Stomach (tissue), 9 donors: ENCODE results near the gene CFAP61. TPM values are rescaled to one million over a fixed set of nuclear protein-coding genes. Genes with fewer than 3 reads are reported as not detected.

ENCODE experiments used
- DNase-seq, 2 donors: peaks; one replicate each; pipeline versions ENCODE4 v3.0.0 to v3.0.0-alpha.2; 2013 to 2019
- H3K27ac ChIP-seq, 5 donors: fragments of 200-600 bp in 4 of 5; sonication (generic) in 4 of 5; one replicate each; pipeline ENCODE4 v1.5.1; 2013 to 2019; ENCODE audit warnings: mild to moderate bottlenecking in 1 of 5, moderate library complexity in 1 of 5
- H3K27me3 ChIP-seq, 3 donors: fragments of 200-600 bp; sonication (generic); one replicate each; pipeline ENCODE4 v1.5.1; 2017 to 2019; ENCODE audit warnings: mixed run types in 1 of 3
- H3K36me3 ChIP-seq, 4 donors: fragments of 200-600 bp; sonication (generic); 1 replicate in 3 of 4; 2 replicates in 1 of 4; pipeline ENCODE4 v1.5.1; 2016 to 2019
- H3K4me1 ChIP-seq, 4 donors: fragments of 200-600 bp; sonication (generic); one replicate each; pipeline ENCODE4 v1.5.1; 2016 to 2019
- H3K4me3 ChIP-seq, 4 donors: fragments of 200-600 bp; sonication (generic) in 3 of 4; one replicate each; pipeline ENCODE4 v1.5.1; 2016 to 2019; ENCODE audit warnings: mild to moderate bottlenecking in 1 of 4
- H3K9me3 ChIP-seq, 4 donors: fragments of 200-600 bp; sonication (generic); one replicate each; pipeline ENCODE4 v1.5.1; 2016 to 2019
- EP300 ChIP-seq: sonication (generic); formaldehyde crosslinking; IDR thresholded peaks from one replicate; pipeline ENCODE4 v1.6.1; 2017; ENCODE audit warnings: antibody characterized with exemption
- POLR2A ChIP-seq, 4 donors: fragments of 450-650 bp; IDR thresholded peaks; one replicate each; pipeline ENCODE4 v1.6.1; 2016; ENCODE audit warnings: antibody characterized with exemption in 4 of 4, control low read depth in 2 of 4, mild to moderate bottlenecking in 1 of 4, moderate library complexity in 1 of 4
- POLR2AphosphoS5 ChIP-seq, 3 donors: sonication (generic); formaldehyde crosslinking; IDR thresholded peaks; one replicate each; pipeline ENCODE4 v1.6.1; 2016; ENCODE audit warnings: antibody characterized with exemption in 3 of 3
- WGBS, 5 donors: extraction: QIAGEN DNeasy Blood & Tissue Kit in 3 of 5; methylation state at CpG; one replicate each; pipeline versions ENCODE4 v1.1.5 to v1.1.7; 2013 to 2018; 5-methylcytosine and 5-hydroxymethylcytosine counted together
- intact Hi-C: fragments of 100-400 bp; cut with DNase I; formaldehyde crosslinking; loops from one replicate; pipeline ENCODE4 v1.15.1; 2023; ENCODE audit warnings: low total_unique reads
- polyA plus RNA-seq, 3 donors: library from polyadenylated mRNA; stranded (reverse); fragments of 200-250 nt; gene quantifications; one replicate each; pipeline ENCODE4 v1.2.3, GENCODE V29; 2013
- total RNA-seq, 5 donors: library from RNA; depleted of rRNA; stranded (reverse); fragments of >200 nt; gene quantifications; one replicate each; pipeline versions ENCODE4 v1.1.0 to v1.2.3, GENCODE V29; 2014 to 2016
- TF ChIP-seq, protein P1 (sequence below), 7 experiments: fragments of 450-650 bp in 4 of 7; fragments of 200-600 bp in 3 of 7; sonication (generic) in 3 of 7; IDR thresholded peaks; one replicate each; pipeline ENCODE4 v1.5.1; 2016 to 2019; ENCODE audit warnings: antibody characterized with exemption in 7 of 7, control low read depth in 2 of 7, mild to moderate bottlenecking in 1 of 7
- donor health status: healthy with polysubstance abuse.
- donor health status: Bipolar disorder and iron deficiency.
- donor health status: healthy.

The CFAP61 gene
- total and polyA plus RNA-seq, 8 donors, result not detected

DNA sequence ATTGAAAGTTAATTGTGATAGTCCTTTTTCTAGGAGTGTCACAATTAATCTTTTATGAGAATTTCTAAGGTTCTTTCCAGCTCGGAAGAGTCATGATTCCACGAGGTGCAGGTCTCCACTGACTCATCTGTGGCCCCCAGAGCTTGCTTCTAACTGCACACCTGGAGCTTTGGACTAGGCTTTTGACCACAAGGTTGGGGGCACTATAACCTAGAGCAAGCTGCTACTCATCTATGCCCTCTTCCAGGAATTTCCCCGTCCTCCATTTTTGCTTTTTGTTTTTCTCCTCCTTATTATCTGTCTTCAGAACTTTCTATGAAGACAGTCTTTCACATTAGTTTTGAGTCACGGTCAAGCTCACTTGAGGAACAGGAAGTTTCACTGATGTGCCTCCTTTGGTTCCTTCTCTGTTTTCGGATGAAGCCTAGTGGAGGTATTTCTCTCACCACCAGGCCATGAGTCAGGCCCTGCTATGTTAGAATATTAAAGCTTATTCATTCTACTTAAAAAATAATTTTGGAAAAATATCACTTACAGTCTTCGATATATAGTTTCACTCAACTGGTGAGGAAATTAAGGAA lies 196.4 kb downstream of the CFAP61 start:
- no peak overlapping the region for H3K4me3 ChIP-seq
- intact Hi-C loops, result no loop called here
- no peak for TF ChIP-seq POLR2A (IDR thresholded peaks at IDR 0.05)
- no peak for TF ChIP-seq EP300
- no peak for TF ChIP-seq POLR2AphosphoS5 (IDR thresholded peaks at IDR 0.05)
- TF ChIP-seq, protein P1, sequence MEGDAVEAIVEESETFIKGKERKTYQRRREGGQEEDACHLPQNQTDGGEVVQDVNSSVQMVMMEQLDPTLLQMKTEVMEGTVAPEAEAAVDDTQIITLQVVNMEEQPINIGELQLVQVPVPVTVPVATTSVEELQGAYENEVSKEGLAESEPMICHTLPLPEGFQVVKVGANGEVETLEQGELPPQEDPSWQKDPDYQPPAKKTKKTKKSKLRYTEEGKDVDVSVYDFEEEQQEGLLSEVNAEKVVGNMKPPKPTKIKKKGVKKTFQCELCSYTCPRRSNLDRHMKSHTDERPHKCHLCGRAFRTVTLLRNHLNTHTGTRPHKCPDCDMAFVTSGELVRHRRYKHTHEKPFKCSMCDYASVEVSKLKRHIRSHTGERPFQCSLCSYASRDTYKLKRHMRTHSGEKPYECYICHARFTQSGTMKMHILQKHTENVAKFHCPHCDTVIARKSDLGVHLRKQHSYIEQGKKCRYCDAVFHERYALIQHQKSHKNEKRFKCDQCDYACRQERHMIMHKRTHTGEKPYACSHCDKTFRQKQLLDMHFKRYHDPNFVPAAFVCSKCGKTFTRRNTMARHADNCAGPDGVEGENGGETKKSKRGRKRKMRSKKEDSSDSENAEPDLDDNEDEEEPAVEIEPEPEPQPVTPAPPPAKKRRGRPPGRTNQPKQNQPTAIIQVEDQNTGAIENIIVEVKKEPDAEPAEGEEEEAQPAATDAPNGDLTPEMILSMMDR (IDR thresholded peaks at IDR 0.05), result no peak
- no peaks in the 10 kb centered on the region for H3K36me3 ChIP-seq
- WGBS, 5 donors, result 78 to 85% (median 80%) methylated on average over 6 of the region's 6 CpGs
- no peak for DNase-seq
- H3K27me3 ChIP-seq, result peaks cover 0 to 3% (median 0%) of the 10 kb centered on the region in 3 donors
- no peaks in the 10 kb centered on the region for H3K4me1 ChIP-seq
- no peak overlapping the region for H3K27ac ChIP-seq
- no peaks in the 10 kb centered on the region for H3K9me3 ChIP-seq

DNA sequence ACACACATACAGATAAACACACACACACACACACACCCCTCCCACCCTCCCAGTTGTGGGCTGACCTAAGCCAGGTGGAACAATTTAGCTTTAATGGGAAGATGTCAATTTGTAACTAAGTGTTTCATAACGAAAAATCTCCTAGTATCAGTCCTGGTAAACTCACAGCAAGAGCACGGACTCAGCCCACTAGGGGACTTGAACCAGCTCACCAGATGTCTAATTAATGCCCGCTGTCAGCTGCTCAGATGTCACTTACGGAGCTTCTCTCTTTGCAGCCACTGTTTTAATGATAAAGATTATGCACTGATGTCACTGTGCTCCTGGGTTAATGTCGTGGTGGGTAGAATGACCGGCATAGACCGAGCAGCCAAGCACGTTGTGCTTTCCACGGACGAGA lies 199.0 kb downstream of the CFAP61 start:
- H3K4me3 ChIP-seq, result no peak overlapping the region
- intact Hi-C loops, result no loop called here
- no peaks in the 10 kb centered on the region for H3K4me1 ChIP-seq
- H3K27ac ChIP-seq, result no peak overlapping the region
- no peak for TF ChIP-seq EP300
- TF ChIP-seq POLR2A (IDR thresholded peaks at IDR 0.05), result no peak
- no peak for TF ChIP-seq POLR2AphosphoS5 (IDR thresholded peaks at IDR 0.05)
- TF ChIP-seq, protein P1 (IDR thresholded peaks at IDR 0.05), result no peak
- 83 to 89% (median 84%) methylated on average over 10 of the region's 10 CpGs for WGBS, 5 donors
- no peaks in the 10 kb centered on the region for H3K9me3 ChIP-seq
- H3K36me3 ChIP-seq, result no peaks in the 10 kb centered on the region
- DNase-seq, result no peak
- H3K27me3 ChIP-seq, result peaks cover 0 to 6% (median 0%) of the 10 kb centered on the region in 3 donors

DNA sequence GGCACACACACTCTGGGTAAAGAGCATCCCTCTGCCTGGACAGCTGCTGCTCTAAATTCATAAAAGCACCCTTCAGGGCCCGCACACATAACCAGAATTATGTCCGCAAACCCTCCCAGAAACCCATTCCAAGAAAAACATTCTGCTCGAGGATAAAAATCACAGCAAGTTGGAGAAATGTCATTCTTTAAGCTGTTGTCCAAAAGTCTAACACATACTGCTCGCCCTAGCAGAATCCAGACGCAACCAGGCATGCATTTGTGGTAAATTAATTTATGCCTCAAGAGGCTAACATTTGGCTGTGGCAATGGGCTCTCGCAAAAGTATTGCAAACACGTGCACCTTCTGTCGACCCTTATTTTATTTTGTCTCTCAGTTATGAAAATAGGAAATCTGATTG lies 199.5 kb downstream of the CFAP61 start:
- Histone ChIP-seq H3K27ac (no peak overlapping the region), H3K9me3 (no peaks in the 10 kb centered on the region), H3K27me3 (peaks cover 0 to 6% (median 0%) of the 10 kb centered on the region in 3 donors), H3K36me3 (no peaks in the 10 kb centered on the region), H3K4me3 (no peak overlapping the region), H3K4me1 (no peaks in the 10 kb centered on the region)
- intact Hi-C loops, result no loop called here
- 64 to 83% (median 77%) methylated on average over 8 of the region's 8 CpGs for WGBS, 5 donors
- no peak for TF ChIP-seq POLR2A (IDR thresholded peaks at IDR 0.05)
- no peak for TF ChIP-seq POLR2AphosphoS5 (IDR thresholded peaks at IDR 0.05)
- no peak for TF ChIP-seq EP300
- TF ChIP-seq, protein P1 (IDR thresholded peaks at IDR 0.05), result no peak
- DNase-seq, result no peak

DNA sequence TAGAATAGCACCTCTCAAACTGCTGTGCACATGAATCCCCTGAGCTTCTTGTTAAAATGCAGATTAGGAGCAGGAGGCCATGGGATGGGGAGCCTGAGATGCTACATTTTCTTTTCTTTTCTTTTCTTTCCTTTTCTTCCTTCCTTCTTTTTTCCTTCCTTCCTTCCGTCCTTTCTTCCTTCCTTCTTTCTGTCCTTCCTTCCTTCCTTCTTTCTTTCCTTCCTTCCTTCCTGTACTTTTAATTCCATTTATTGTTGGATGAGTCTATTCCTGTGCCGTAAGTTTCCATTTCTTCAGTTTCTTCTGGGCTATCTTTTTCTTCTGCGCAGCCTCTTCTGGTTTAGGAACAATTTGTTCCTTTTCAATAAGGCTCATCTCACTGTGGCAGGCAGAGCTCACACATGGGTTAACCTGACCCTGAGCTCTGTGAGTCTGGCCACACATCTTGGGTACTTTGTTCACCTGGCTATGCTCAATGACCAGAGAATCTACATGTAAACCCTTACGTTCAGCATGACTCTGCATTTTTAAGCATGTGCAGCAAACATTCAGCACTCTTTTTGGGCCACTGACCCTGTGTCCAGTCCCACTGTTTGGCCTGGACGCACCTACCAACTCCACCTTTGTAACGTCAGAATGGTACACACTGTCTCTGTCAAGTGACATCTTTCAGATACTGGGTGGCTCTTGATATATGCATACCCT lies 200.9 kb downstream of the CFAP61 start:
- peaks cover 0 to 6% (median 0%) of the 10 kb centered on the region in 3 donors for H3K27me3 ChIP-seq
- no peak for TF ChIP-seq POLR2AphosphoS5 (IDR thresholded peaks at IDR 0.05)
- no peak for TF ChIP-seq EP300
- TF ChIP-seq POLR2A (IDR thresholded peaks at IDR 0.05), result no peak
- TF ChIP-seq, protein P1 (IDR thresholded peaks at IDR 0.05), result no peak
- no peak overlapping the region for H3K4me3 ChIP-seq
- WGBS, 5 donors, result 68 to 80% (median 75%) methylated on average over 6 of the region's 6 CpGs
- intact Hi-C loops, result no loop called here
- H3K9me3 ChIP-seq, result no peaks in the 10 kb centered on the region
- H3K4me1 ChIP-seq, result no peaks in the 10 kb centered on the region
- no peak overlapping the region for H3K27ac ChIP-seq
- no peak for DNase-seq
- H3K36me3 ChIP-seq, result no peaks in the 10 kb centered on the region
